ENCODE data around the gene SMKR1.
"Not testable (repeated sequence)": the region's sequence is repeated elsewhere in the genome, so short reads cannot be mapped to it uniquely, and the experiment has no call there.

The SMKR1 gene

GRCh38 chr7:129530795-129531391 lies 28.6 kb downstream of the SMKR1 start:
- no peak for DNase-seq

- no peak for DNase-seq
Observed at GRCh38 chr7:129531721-129532120, 29.4 kb downstream of the SMKR1 start.

GRCh38 chr7:129532375-129532774 lies 30.0 kb downstream of the SMKR1 start:
- no peak for DNase-seq

GRCh38 chr7:129534558-129535274 lies 32.4 kb downstream of the SMKR1 start:
- not testable (repeated sequence) for DNase-seq

- DNase-seq = no peak
Observed at GRCh38 chr7:129535896-129536295, 33.6 kb downstream of the SMKR1 start.

- DNase-seq = no peak
Observed at GRCh38 chr7:129536323-129536722, 34.0 kb downstream of the SMKR1 start.

- DNase-seq = no peak
Observed at GRCh38 chr7:129538790-129539189, 36.5 kb downstream of the SMKR1 start.

GRCh38 chr7:129540340-129540739 lies 38.0 kb downstream of the SMKR1 start:
- no peak for DNase-seq

GRCh38 chr7:129544700-129545099 lies 42.4 kb downstream of the SMKR1 start:
- no peak for DNase-seq

GRCh38 chr7:129550693-129551360 lies 48.5 kb downstream of the SMKR1 start:
- DNase-seq = no peak

GRCh38 chr7:129553899-129554461 lies 51.6 kb downstream of the SMKR1 start:
- no peak for DNase-seq

- DNase-seq = no peak
Observed at GRCh38 chr7:129556607-129557133, 54.3 kb downstream of the SMKR1 start.

GRCh38 chr7:129557686-129558481 lies 55.6 kb downstream of the SMKR1 start:
- DNase-seq = no peak

GRCh38 chr7:129559564-129559963 lies 57.2 kb downstream of the SMKR1 start:
- DNase-seq = no peak

- DNase-seq = no peak
Observed at GRCh38 chr7:129560831-129561230, 58.5 kb downstream of the SMKR1 start.

- DNase-seq = no peak
Observed at GRCh38 chr7:129561677-129562359, 59.5 kb downstream of the SMKR1 start.
